CD4-positive, alpha-beta T cell treated with Interleukin-6 for 4 hours (primary cell): ENCODE measurements around the gene LUZP2.
"Not testable (repeated sequence)": the region's sequence is repeated elsewhere in the genome, so short reads cannot be mapped to it uniquely, and the experiment has no call there.

ENCODE experiments used
- DNase-seq: peaks from one replicate; pipeline ENCODE4 v3.0.0-alpha.2; 2020; ENCODE audit warnings: mixed read lengths

Gene LUZP2

DNA sequence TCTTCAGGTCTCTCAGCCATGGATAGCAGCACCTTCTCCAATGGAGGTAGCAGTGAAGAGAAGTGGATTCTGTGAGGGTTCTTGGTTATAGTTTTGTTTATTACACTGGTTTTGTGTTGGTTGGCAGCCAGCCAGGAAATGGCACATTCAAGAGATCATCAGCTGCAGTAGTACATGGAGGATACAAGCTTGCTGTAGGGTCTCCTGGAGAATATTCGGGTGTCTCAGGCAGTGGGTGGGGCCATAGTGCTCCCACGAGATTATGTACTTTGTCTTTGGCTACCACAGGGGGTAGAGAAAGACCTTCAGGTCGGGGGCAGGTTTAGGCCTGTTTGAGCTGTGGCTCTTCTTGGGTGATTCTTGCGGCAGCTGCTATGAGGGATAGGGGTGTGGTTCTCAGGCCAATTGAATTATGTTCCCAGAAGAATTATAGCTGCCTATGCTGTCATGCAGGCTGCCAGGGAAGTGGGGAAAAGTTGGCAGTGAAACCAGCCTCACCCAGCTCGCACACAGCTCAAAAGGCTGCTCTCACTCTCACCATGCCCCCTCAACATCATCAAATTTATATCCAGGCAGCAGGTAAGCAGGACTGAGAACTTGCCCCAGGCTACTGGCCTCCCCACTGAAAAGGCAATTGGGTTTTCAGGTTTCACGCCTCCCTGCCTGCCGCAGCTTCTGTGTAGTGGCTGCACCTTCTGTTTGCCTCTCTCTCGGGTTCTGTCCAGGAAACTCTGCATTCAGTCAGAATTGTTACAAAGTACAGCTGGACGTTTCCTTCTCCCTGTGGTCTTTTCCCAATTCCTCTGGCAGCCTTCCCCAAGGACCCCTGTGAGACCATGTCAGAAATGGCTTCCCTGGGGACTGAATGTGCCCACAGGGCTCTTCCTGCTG lies 435.5 kb downstream of the LUZP2 start:
- DNase-seq = no peak

DNA sequence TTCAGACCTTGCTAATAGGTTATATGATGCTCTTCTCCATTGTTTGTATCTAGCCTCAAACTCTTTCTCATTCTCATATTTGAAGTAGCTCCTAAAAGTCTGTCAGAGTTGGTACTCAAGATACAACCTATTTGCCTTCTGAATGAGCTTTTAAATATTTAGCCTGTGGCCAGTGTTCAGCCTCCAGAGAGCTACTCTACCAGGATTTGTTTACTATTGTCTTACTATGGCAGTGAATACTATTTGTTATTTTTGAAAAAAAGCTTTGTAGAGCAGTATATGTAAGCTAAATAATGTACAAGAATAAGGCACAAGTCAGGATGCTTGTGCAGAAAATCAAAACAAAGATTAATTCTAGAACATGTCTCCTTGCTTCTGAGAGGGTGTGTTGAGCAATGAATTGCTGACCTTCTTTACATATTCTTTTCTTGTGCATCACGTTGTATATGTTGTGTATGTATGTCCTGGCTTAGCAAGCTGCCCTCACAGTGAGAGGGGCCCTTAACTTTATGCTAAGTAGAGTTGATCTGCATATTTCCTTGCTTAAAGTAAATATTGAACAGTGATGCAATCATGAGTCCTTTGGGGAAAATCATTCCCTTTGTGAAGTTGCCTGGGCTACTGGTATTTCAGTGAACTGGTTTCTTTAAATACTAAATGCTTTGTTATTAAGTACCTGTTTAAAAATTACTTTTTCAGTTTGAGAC lies 438.0 kb downstream of the LUZP2 start:
- no peak for DNase-seq

DNA sequence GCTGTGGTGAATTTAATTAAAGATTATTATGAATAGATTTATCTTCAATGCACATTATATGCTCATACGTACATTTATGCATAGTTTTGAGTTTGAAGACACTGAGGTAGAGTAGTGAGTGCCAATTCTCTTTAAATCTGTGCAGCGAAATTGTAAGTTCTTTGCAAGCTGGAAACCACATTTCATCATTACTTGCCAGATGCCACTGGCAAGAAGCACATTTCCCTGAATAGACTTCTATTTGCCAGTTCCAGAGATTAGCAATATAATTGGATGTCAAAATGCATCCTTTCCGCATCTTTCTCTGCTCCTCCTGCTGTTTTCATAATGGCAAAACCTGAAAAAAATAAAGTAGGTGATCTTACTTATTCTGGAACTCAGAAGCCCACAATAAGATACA lies 448.0 kb downstream of the LUZP2 start:
- DNase-seq = no peak

DNA sequence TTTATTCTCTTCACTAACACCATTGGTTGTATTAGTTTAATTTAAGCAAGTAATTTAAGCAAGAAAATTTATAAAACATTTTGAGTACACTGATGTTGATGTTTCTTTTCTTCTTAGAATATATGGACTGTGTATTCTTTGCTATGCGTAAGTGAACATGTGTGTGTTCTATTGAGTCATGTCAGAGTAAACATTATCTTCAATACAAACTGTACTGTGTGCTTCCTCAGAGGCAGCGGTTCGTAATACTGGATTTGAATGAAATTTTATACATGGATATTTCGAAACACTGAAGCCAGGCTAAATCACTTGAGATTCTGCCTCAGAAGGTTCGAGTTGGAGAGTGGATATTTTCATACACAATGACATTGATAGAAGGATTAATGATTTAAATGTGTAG lies 452.6 kb downstream of the LUZP2 start:
- no peak for DNase-seq

DNA sequence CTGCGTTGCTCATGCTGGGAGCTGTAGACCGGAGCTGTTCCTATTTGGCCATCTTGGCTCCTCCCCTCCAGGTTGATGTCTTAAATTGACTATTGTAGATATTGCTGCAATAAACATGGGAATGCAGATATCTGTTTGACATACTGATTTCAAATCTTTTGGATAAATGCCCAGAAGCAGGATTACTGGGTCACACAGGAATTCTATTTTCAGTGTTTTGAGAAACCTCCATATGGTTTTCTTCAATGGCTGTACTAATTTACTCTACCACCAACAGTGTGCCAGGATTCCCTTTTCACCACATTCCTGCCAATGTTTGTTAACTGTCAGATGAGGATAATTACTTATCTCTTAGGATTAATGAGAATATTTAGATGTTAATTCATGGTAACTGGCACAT lies 467.0 kb downstream of the LUZP2 start:
- no peak for DNase-seq

DNA sequence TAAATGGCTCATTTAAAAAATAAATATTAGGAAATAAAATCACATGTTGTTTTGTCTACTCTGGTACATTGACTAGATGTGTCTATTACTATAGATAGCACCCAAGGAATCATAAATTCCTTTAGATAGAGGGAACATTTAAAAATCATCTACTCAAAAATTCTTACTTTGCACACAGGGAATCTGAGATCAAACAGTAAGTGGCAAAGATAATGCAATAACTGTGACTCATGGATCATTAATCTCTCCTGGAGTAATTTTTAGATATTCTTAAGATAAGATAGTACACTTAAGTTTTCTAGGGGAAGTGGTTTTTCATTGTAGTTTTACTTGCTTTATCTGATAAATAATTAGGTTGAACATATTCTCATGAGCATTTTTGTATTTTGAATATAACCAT lies 468.9 kb downstream of the LUZP2 start:
- DNase-seq = no peak

DNA sequence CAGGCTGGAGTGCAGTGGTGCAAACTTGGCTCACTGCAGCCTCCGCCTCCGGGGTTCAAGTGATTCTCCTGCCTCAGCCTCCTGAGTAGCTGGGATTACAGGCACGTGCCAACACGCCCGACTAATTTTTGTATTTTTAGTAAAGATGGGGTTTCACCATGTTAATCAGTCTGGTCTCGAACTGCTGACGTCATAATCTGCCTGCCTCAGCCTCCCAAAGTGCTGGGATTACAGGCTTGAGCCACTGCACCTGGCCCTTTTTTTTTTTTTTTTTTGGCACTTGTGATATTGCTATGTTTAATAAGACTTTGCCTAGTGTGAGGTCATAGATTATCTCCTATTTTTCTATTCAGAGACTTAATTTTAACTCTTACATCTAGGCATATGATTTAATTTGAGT lies 497.1 kb downstream of the LUZP2 start:
- DNase-seq = not testable (repeated sequence)

DNA sequence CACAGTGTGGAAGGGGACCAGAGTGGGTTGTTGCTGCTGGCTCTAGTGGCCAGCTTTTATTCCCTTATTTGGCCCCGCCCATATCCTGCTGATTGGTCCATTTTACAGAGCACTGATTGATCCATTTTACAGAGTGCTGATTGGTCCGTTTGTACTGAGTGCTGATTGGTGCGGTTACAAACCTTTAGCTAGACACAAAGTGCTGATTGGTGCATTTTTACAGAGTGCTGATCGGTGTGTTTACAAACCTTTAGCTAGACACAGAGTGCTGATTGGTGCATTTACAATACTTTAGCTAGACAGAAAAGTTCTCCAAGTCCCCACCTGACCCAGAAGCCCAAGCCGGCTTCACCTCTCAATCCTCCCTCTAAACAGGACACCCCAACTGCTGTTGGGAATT lies 503.1 kb downstream of the LUZP2 start:
- not testable (repeated sequence) for DNase-seq

DNA sequence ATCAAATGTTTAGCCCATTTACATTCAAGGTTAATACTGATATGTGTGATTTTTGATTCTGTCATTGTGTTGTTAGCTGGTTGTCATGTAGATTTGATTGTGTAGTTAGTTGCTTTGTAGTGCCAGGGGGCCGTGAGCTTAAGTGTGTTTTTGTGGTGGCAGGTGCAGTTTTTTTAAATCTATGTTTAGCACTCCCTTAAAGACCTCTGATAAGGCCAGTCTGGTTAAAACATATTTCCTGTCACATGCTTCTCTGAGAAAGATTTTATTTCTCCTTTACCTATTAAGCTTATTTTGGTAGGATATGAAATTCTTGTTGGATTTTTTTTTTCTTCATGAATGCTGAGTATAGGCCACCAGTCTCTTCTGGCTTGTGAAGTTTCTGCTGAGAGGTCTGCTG lies 540.6 kb downstream of the LUZP2 start:
- no peak for DNase-seq

DNA sequence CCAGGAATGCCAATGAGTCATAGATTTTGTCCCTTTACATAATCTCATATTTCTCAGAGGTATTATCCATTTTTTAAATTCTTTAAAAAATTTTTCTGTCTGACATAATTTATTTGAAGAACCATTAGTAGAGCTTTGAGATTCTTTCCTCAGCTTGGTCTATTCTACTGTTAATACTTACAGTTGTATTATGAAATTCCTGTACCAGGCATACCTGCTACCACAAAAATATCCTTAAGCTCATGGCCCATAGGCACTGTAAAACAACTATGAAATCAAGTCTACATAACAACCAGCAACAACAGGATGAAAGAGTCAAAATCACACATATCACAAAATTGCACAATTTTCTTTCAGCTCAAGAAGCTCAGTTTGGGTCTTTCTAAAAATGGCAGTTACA lies 541.3 kb downstream of the LUZP2 start:
- no peak for DNase-seq

DNA sequence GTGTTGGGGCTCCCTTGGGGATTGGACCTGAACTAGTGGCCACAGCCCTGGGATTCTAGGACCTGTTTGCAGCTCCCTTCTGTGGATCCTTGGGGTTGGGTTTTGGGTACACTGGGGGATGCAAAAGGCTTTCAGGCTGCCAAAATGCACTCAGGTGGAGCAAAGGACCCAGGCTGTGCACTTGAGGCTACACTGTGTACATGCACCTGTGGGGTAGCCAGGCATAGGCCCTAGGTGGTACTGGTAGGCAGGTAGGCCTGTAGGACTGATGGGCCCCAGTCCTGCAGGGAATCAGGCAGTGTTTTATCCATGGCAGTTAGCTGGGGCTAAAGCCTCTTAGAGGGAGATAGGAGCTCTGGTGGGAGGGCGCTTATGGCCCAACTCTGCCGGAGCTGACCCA lies 542.3 kb downstream of the LUZP2 start:
- DNase-seq = no peak

DNA sequence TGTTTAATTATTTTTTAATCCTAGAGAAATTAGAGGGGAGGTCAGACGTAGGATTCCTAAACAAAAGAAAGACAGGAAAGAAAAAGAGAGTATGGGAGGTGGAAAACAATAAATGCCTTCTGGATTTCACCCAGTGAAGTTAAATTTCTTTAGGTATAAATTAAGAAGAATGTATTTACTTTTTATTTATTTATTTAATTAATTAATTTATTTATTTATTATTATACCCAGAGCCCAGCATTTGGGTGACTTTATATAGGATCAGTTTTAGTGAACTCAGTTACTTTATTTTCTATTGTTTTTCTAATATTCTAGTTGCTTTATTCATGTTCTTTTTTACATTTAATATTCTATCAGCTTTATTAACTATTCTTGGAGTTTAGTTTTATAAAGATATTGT lies 551.8 kb downstream of the LUZP2 start:
- DNase-seq = no peak

DNA sequence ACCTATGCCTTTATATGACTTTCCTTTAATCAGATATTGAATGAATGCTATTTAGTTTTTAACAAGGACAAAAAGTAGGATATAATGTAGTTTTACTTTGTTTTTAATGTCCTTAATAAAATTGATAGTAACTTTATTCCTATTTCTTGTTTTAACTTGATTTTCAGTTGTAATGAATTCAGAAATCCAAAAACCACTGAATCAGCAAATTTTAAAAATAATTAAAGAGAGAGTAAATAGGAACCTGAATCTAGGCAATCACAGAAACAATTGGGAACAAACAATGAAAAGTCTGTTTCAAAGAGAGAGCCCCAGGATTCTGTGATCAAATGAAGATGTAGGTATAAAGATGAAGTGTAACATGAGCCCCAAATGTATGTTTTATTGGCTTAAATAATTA lies 556.0 kb downstream of the LUZP2 start:
- no peak for DNase-seq

DNA sequence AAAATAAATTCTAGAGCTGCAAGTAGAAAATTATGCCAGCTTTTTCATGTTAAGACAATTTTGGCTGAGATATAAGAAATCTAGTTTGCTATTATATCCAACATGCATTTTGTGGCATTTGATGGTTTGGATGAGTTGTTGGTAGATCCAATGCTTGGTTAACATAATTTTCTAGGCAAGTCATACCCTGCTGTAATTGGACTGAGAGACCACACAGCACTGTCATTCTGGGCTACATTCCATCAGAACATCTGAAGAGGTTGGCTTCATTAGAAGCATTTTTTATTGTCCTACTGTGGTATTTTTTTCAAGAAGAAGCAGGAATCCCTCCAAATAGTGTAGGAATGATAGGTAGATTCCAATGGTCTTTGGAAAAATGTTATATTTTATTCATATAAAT lies 561.0 kb downstream of the LUZP2 start:
- DNase-seq = no peak

DNA sequence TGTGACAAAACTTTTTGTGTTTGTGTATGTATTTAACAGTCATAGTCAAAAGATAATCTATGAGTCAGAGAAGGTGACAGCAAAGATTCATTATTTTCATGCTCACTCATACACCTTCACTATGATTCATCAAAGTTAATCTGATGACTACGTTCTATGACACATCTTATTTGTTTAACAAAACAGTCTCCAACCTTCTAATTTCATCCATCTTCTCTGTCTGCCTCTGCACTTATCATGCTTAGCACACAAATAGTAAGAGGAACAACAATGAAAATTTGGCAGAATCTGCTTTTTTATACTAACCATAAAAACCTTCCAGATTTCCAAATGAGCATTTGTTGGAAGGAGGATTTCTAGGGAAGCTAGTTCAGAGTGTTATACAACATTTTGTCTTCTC lies 568.9 kb downstream of the LUZP2 start:
- DNase-seq = no peak

DNA sequence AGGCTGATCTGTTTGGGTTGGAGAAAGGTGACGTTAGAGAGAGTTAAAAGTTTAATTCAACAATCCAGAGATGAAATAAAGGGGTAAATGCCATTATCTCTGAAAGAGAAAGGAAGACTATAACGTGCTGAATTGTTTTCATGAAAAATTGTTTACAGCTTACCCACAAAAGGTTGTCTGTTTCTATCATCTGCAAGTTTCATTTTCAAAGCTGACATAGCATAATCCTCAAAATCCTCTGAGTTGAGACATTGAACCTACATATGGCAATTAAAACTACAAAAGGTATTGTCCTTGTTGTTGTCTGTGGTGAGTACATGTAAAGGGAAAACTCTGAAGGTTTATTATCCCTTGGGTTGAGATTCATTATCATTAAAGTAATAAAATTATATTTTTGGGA lies 569.9 kb downstream of the LUZP2 start:
- no peak for DNase-seq

DNA sequence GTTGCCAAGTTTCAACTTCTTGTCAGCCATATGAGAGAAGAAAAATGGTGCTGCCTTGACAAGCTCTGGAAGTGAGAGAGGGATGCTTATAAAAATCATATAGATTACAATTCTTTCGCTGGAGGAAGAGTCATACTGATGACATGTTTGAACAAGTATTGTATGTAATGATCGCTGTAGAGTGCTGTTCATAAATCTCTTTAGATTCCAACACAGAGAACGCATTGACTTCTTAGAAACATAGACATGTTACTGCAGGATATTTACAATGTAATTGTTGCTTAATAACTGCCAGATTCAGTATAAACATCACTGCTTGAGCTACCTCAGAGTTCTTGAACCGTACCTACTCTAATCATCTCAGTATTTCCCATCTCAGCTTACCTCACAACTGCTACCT lies 571.6 kb downstream of the LUZP2 start:
- no peak for DNase-seq

DNA sequence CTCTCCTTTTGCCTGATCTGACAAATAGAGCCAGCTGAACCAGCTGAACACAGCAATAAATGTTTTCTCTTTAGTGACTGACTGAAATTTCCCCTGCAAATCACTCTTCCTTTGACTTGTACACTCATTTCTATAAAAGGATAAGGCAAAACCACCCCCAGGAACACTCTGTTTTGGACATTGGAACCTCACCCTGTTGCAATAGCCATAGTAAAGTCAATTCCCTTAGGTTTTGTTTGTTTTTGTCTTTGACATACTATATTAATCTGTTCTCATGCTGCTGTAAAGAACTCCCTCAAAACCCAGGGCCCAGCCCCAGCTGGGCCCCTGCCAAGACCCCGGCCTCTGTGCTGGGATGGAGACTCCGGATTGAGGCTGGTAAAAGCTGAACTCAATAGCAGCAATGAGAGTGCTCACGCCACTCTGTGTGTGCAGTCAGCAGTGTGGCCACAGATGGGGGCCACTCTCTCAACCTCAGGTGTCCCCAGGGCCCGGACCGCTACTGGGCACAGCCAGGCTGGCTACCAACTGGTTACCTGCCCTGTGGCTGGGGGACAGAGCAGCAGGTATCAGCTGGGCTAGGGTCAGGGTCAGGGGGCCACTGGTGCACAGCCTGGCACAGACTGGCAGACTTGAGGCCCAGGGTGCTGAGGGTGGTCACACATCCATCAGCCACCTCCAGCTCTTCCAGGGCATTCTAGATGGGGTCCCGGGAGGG lies 597.4 kb downstream of the LUZP2 start:
- DNase-seq = no peak

DNA sequence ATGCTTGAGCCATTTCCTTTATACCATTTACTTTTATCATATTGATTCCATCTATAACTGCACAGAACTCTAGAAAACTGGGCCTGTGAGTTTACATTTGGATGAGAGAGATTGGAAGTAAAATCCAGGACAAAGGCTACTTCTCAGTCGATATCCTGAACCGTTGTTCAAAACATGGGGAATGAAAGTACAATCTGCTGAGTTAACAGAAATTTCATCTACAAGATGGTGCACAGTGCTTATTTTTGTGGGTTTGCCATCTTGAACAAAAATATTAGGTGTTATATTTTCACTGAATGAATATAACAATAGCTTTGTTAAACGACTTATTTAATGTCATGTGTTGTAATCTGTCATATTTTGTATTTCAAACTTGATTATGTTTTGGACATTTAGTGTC lies 622.6 kb downstream of the LUZP2 start:
- no peak for DNase-seq
